Islet precursor cell (in vitro differentiated cells): ENCODE results near the gene TMEM74B.

Experiments
- DNase-seq: peaks from one replicate; pipeline ENCODE4 v3.0.0-alpha.2; 2018

Gene TMEM74B

DNA sequence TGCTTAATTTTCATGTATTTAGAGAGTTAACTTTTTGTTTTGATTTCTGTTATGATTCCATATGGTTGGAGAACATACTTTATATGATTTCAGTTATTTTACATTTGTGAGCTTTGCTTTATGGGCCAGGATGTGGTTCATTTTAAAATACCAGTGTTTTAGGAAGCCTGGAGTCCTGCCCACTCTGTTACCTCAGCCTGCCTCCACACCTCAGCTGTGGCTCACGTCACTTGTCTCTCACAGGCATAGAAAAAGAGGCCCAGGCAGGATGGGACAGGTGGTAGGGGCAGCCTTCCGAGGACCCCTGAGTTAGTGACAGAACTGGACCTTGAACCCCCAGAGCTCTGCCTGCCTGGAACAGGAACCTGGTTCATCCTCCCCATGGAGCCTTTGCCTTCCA lies 50.4 kb downstream of the TMEM74B start:
- DNase-seq = no peak

- no peak for DNase-seq
Measured at GRCh38 chr20:1131354-1131753, 53.4 kb downstream of the TMEM74B start.

- DNase-seq = no peak
Measured at GRCh38 chr20:1130847-1131246, 53.9 kb downstream of the TMEM74B start.
